ENCODE data around the gene TPGS1.

TPGS1 gene

GRCh38 chr19:507286-508203 lies at the start of gene TPGS1:
Gene TPGS1 (plus strand): TSS chr19:507497. CDS start chr19:507507, 10 bp downstream.
- peak in 55 of 56 donors; percentile 21 to 100 (median 83) for DNase-seq

- DNase-seq = no peak
These were observed 49.7 kb upstream of the TPGS1 start for GRCh38 chr19:457636-458035.

- DNase-seq = no peak
These were observed 48.9 kb upstream of the TPGS1 start for GRCh38 chr19:458091-459042.

- peak in 43 of 56 donors; percentile 9 to 80 (median 59) for DNase-seq
These were observed 47.4 kb upstream of the TPGS1 start for GRCh38 chr19:459724-460511.

- DNase-seq = peak in 12 of 56 donors; percentile 6 to 51 (median 14)
These were observed 46.2 kb upstream of the TPGS1 start, which contains the start of gene SHC2 for GRCh38 chr19:460877-461720. Gene SHC2 (minus strand): TSS chr19:461033. CDS start chr19:460996, 37 bp downstream.

GRCh38 chr19:461721-462551 lies 45.4 kb upstream of the TPGS1 start:
- DNase-seq = peak in 28 of 56 donors; percentile 24 to 69 (median 48)

GRCh38 chr19:463483-464207 lies 43.7 kb upstream of the TPGS1 start:
- DNase-seq = no peak

GRCh38 chr19:464208-464545 lies 43.1 kb upstream of the TPGS1 start:
- DNase-seq = no peak

GRCh38 chr19:465056-465816 lies 42.1 kb upstream of the TPGS1 start:
- no peak for DNase-seq

- DNase-seq = no peak
These were observed 39.7 kb upstream of the TPGS1 start for GRCh38 chr19:467554-467953.

- DNase-seq = peak in 1 of 56 donors; percentile 30
These were observed 38.6 kb upstream of the TPGS1 start for GRCh38 chr19:468587-469256.

- no peak for DNase-seq
These were observed 37.5 kb upstream of the TPGS1 start for GRCh38 chr19:469833-470232.

- DNase-seq = no peak
These were observed 36.6 kb upstream of the TPGS1 start for GRCh38 chr19:470701-471100.

GRCh38 chr19:472005-472858 lies 35.1 kb upstream of the TPGS1 start:
- DNase-seq = no peak

GRCh38 chr19:474126-475078 lies 32.9 kb upstream of the TPGS1 start:
- no peak for DNase-seq
